ENCODE measurements around the gene ITPRIPL2. TPM values are rescaled to one million over a fixed set of nuclear protein-coding genes. Genes with fewer than 3 reads are reported as not detected.

The ITPRIPL2 gene
- total and polyA plus RNA-seq, 2 of the 13 experiments (the other 11 are each of a cell fraction or from before 2014, with no cell fraction given) = 5.9 to 12.6 TPM

DNA sequence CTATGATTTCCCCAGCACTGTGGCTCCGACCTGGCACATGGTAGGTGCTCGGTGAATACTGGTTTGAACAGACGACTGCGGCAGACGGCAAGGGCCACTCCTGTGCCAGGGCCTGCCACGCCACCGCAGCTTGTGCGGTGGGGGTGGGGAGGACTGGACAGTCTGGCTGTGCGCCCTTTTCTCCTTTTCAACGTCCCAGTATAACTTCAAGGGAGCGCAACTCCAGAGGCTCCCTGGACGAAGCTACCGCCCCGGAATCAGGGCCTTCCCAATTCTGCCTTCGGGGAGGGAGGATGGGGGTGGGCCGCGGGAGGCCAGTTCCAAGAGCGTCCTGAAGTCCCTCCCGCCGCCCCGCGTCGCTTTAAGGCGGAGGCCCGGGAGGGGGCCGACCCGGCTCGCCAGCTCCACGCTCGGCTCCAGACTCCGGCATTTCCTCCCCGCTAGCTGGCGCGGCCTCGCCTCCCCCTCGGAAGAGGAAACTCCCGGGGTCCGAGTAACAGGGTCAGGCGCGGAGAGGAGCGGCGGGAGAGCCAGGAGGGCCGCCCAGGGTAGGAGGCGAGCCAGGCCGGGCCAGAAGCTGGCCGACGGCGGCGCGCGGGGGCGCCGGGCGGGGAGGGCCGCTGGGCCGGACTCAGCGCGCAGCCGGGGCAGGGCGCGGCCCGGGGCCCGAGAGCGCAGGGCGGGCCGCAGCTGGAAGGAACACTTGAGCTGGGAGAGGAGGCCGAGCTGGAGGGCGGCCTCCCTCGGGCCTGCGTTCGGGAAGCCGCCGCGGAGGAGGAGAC, at the start of gene ITPRIPL2 (continued):
- no peak for TF ChIP-seq ZNF34 (CRISPR knock-in tag; IDR thresholded peaks at IDR 0.05; ENCODE audit: borderline replicate concordance)
- TF ChIP-seq NFIC (IDR thresholded peaks at IDR 0.05; ENCODE audit: low read length) = no peak
- TF ChIP-seq, protein P1, sequence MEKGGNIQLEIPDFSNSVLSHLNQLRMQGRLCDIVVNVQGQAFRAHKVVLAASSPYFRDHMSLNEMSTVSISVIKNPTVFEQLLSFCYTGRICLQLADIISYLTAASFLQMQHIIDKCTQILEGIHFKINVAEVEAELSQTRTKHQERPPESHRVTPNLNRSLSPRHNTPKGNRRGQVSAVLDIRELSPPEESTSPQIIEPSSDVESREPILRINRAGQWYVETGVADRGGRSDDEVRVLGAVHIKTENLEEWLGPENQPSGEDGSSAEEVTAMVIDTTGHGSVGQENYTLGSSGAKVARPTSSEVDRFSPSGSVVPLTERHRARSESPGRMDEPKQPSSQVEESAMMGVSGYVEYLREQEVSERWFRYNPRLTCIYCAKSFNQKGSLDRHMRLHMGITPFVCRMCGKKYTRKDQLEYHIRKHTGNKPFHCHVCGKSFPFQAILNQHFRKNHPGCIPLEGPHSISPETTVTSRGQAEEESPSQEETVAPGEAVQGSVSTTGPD (CRISPR knock-in tag; IDR thresholded peaks at IDR 0.05) = peak; percentile 79
- TF ChIP-seq, protein P2, sequence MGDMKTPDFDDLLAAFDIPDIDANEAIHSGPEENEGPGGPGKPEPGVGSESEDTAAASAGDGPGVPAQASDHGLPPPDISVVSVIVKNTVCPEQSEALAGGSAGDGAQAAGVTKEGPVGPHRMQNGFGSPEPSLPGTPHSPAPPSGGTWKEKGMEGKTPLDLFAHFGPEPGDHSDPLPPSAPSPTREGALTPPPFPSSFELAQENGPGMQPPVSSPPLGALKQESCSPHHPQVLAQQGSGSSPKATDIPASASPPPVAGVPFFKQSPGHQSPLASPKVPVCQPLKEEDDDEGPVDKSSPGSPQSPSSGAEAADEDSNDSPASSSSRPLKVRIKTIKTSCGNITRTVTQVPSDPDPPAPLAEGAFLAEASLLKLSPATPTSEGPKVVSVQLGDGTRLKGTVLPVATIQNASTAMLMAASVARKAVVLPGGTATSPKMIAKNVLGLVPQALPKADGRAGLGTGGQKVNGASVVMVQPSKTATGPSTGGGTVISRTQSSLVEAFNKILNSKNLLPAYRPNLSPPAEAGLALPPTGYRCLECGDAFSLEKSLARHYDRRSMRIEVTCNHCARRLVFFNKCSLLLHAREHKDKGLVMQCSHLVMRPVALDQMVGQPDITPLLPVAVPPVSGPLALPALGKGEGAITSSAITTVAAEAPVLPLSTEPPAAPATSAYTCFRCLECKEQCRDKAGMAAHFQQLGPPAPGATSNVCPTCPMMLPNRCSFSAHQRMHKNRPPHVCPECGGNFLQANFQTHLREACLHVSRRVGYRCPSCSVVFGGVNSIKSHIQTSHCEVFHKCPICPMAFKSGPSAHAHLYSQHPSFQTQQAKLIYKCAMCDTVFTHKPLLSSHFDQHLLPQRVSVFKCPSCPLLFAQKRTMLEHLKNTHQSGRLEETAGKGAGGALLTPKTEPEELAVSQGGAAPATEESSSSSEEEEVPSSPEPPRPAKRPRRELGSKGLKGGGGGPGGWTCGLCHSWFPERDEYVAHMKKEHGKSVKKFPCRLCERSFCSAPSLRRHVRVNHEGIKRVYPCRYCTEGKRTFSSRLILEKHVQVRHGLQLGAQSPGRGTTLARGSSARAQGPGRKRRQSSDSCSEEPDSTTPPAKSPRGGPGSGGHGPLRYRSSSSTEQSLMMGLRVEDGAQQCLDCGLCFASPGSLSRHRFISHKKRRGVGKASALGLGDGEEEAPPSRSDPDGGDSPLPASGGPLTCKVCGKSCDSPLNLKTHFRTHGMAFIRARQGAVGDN (CRISPR knock-in tag; IDR thresholded peaks at IDR 0.05) = peak; percentile 91
- TF ChIP-seq ZNF674 (CRISPR knock-in tag; IDR thresholded peaks at IDR 0.05; ENCODE audit: low read depth) = no peak; the same call in 1 of the 2 replicates
- TF ChIP-seq FLYWCH1 (CRISPR knock-in tag; IDR thresholded peaks at IDR 0.05) = no peak
- TF ChIP-seq POLR2AphosphoS5 (IDR thresholded peaks at IDR 0.05; ENCODE audit: low read depth, low read length) = peak; percentile 69
- no peak for TF ChIP-seq SCMH1 (CRISPR knock-in tag; IDR thresholded peaks at IDR 0.05; ENCODE audit: borderline replicate concordance)
- TF ChIP-seq ZNF253 (CRISPR knock-in tag; IDR thresholded peaks at IDR 0.05; ENCODE audit: borderline replicate concordance) = peak; percentile 79; the same call in 1 of the 2 replicates
- peak; percentile 97 for TF ChIP-seq ZFX (CRISPR knock-in tag; IDR thresholded peaks at IDR 0.05; ENCODE audit: low read depth)
- TF ChIP-seq ZFP36L2 (CRISPR knock-in tag; IDR thresholded peaks at IDR 0.05) = no peak; the same call in 1 of the 2 replicates
- TF ChIP-seq, protein P3, sequence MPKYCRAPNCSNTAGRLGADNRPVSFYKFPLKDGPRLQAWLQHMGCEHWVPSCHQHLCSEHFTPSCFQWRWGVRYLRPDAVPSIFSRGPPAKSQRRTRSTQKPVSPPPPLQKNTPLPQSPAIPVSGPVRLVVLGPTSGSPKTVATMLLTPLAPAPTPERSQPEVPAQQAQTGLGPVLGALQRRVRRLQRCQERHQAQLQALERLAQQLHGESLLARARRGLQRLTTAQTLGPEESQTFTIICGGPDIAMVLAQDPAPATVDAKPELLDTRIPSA (CRISPR knock-in tag; IDR thresholded peaks at IDR 0.05; ENCODE audit: borderline replicate concordance) = peak; percentile 52; the same call in 1 of the 2 replicates
- TF ChIP-seq, protein P4, sequence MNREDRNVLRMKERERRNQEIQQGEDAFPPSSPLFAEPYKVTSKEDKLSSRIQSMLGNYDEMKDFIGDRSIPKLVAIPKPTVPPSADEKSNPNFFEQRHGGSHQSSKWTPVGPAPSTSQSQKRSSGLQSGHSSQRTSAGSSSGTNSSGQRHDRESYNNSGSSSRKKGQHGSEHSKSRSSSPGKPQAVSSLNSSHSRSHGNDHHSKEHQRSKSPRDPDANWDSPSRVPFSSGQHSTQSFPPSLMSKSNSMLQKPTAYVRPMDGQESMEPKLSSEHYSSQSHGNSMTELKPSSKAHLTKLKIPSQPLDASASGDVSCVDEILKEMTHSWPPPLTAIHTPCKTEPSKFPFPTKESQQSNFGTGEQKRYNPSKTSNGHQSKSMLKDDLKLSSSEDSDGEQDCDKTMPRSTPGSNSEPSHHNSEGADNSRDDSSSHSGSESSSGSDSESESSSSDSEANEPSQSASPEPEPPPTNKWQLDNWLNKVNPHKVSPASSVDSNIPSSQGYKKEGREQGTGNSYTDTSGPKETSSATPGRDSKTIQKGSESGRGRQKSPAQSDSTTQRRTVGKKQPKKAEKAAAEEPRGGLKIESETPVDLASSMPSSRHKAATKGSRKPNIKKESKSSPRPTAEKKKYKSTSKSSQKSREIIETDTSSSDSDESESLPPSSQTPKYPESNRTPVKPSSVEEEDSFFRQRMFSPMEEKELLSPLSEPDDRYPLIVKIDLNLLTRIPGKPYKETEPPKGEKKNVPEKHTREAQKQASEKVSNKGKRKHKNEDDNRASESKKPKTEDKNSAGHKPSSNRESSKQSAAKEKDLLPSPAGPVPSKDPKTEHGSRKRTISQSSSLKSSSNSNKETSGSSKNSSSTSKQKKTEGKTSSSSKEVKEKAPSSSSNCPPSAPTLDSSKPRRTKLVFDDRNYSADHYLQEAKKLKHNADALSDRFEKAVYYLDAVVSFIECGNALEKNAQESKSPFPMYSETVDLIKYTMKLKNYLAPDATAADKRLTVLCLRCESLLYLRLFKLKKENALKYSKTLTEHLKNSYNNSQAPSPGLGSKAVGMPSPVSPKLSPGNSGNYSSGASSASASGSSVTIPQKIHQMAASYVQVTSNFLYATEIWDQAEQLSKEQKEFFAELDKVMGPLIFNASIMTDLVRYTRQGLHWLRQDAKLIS (CRISPR knock-in tag; IDR thresholded peaks at IDR 0.05) = no peak
- no peak for TF ChIP-seq ZNF605 (CRISPR knock-in tag; IDR thresholded peaks at IDR 0.05)
- TF ChIP-seq, protein P5, sequence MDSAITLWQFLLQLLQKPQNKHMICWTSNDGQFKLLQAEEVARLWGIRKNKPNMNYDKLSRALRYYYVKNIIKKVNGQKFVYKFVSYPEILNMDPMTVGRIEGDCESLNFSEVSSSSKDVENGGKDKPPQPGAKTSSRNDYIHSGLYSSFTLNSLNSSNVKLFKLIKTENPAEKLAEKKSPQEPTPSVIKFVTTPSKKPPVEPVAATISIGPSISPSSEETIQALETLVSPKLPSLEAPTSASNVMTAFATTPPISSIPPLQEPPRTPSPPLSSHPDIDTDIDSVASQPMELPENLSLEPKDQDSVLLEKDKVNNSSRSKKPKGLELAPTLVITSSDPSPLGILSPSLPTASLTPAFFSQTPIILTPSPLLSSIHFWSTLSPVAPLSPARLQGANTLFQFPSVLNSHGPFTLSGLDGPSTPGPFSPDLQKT (CRISPR knock-in tag; IDR thresholded peaks at IDR 0.05; ENCODE audit: borderline replicate concordance) = no peak
- TF ChIP-seq ZNF616 (CRISPR knock-in tag; IDR thresholded peaks at IDR 0.05; ENCODE audit: low read depth) = no peak; the same call in 1 of the 2 replicates

Data from HepG2 (cell line).